Measurements from ENCODE around the gene ST8SIA4. TPM values are rescaled to one million over a fixed set of nuclear protein-coding genes. Genes with fewer than 3 reads are reported as not detected.

Gene ST8SIA4
- total RNA-seq, 1 donor from 2014 or later = 7.2 TPM

DNA sequence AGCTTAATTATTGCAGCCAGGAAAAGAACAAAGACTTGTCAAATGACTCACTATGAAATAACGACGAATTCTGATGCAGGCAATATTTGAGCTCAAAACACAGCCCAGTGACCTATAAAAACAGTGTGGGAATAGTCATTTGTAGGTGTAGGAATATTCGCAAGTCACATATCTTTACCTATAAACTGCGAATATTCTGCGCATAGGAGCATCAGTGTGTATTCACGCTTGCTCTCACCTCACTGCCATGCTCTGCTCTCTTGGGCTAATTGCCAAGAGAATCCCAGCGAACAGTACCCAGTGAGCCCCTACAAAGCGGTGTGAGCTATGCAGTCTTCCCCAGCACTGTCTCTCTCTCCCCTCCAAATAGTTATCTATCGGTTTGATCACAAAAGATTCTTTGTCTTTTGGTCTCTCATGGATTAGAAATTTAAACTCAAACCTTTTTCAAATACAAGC is 74.2 kb downstream of the ST8SIA4 start:
- DNase-seq (ENCODE audit: low read depth in 2 of 2) = peak in 1 of 2 donors; percentile 38

DNA sequence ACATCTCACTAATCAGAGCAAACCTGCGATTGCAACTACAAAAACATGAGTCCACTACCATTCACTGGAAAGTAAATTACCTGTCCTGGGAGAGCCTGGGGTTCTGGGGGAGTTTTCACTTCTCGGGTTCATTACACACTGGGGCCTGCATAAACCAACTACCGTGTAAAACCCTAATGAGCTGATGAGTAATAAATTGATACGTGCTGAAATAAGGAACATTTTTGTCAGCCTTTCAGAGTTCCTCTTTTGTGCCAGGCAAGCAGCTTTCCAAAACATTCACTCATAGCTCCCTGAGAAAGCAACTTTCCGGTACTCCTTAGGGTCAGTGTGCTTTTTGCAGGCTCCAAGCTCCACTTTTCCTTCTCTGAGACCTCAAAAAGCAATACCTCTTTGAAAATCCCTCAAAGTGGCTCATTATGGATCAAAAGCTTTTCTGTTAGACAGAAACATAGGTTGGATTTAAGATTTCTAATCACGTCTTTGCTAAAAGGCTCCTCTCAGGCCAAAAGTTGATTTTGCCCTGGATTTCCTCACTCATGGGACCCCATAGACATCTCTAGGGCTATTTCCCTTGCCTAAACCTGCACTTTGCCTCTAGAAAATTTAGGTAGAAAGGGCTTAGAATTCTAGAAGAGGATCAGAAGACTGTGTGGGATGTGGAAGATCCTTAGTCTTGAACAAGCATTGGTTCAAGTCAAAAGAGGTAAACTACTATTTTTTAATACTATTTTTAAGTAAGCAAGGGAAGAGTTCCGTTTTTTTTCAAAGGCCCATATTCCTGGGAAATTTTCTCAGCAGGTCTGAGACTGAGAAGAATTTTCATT is 74.8 kb downstream of the ST8SIA4 start:
- no peak for DNase-seq (ENCODE audit: low read depth in 2 of 2)

DNA sequence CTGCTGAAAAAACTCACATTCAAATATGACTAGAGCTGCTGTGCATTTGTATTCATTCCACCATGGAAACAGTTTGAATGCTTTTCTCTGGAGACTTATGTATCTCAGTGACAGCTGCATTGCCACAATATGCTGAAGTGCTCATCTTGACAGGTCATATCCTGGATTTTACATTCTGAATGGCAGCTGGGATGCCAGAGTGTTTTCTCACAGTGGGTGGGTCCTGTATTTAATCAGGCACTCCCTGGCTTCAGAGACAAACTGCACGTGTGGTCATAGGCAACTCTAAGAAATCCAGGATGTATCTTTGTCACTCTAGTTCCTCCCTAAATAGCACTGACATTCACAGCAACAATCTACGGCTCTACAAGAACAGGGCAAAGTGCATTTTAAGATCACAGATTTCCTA is 75.6 kb downstream of the ST8SIA4 start:
- DNase-seq (ENCODE audit: low read depth in 2 of 2) = peak; percentile 66 to 83

DNA sequence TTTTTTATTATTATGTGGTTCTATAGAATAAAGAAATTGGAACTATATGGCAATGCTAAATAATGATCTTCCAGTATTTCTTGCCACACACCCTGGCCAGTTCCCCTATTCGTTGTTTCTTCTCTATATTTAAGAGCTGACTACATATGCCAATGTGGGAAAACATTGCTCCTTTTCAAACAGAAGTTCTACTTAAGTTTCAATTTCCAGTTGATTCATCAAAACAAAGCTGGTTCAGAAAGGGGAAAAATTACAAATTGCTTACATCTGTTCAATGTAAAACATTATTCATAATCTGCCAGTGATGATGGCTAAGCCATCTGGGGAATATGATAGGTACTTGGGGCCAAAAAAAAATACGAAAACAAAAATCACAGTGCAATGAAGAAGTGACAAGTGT is 76.9 kb downstream of the ST8SIA4 start:
- DNase-seq (ENCODE audit: low read depth in 2 of 2) = no peak

DNA sequence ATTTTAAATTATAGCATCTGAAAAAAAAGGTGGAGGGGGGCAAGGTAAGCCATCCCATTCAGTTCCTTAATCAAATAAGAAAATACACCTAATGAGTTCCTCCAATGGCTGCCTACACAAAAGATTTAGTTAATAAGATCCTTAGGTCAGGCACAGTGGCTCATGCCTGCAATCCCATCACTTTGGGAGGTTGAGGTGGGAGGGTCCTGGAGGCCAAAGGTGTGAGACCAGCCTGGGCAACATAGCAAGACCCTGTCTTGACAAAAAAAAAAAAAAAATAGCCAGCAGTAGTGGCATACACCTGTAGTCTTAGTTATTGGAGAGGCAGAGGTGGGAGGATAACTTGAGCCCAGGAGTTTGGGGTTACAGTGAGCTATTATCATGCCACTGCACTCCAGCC is 78.4 kb downstream of the ST8SIA4 start:
- no peak for DNase-seq (ENCODE audit: low read depth in 2 of 2)

DNA sequence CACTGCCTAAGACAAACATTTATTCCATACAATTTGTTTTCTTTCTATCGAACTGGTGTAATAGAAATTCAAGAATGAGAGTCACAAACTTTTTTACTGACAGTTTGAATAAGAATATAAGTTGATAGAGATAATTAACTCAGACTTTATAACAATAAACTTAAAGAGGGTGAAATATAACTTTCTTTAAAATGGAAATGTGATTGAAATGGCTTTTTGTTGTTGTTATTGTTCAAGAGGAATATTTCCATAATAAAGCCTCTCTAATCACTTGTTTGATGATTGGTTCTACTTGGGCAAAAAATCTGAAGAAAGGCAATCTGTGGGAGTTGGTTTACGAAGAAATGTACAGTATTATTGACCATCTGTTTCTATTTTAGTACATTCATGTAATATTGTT is 79.3 kb downstream of the ST8SIA4 start:
- no peak for DNase-seq (ENCODE audit: low read depth in 2 of 2)

DNA sequence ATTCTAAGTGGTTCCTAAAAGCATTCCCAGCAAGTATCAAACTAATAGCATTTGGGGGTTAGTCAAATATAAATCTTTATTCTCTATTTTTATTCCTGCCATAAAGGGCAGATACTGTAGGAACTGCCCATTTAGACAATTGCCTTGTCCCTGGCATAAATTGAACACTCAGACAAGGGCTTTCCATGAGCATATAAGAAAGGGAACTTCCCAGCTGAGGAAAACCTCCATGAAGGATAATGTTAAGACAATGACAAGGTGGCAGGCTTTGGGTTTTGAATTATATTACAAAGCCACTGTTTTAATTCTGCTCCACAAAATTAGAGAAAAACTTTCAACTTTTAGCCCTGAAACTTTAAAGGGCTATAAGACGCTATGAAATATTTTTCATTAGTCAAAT is 81.3 kb downstream of the ST8SIA4 start:
- DNase-seq (ENCODE audit: low read depth in 2 of 2) = no peak

DNA sequence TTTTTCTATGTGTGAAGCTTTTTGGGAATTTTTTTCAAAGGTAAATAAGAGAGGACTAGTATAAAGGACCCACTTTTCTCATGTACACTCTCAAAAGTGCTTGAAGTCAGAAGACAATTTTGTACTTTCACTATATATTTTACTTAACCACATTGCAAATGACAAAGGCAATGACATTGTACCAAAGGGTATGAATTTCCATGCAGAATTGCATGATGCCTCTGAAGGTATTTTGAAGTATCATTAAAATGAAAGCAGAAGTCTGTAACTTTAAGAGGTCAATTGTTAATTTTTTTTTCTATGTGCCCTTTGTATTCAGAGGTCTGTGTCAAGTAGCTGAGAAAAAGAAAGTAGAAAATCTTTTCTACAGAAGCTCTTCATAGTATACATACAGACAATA is 84.7 kb downstream of the ST8SIA4 start:
- DNase-seq (ENCODE audit: low read depth in 2 of 2) = no peak

DNA sequence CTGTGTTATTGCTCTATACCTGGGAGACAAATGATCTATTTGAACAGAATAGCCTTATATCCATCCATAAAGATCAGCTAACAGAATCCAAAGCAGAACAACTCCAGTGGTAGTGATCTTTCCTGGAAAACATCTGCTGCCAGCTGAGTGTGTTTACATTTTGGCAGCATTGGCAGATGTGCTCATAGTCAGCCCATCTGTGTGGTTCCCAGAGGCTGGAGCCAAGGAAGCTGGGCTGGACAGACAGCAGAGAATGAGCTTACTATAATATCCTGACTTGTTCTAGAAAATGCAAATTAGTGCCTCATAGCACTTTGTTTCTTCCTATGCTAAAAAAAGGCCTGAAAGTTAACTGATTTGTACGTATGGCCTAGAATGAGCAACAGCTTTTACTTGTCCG is 99.7 kb downstream of the ST8SIA4 start:
- DNase-seq (ENCODE audit: low read depth in 2 of 2) = peak in 1 of 2 donors; percentile 3

DNA sequence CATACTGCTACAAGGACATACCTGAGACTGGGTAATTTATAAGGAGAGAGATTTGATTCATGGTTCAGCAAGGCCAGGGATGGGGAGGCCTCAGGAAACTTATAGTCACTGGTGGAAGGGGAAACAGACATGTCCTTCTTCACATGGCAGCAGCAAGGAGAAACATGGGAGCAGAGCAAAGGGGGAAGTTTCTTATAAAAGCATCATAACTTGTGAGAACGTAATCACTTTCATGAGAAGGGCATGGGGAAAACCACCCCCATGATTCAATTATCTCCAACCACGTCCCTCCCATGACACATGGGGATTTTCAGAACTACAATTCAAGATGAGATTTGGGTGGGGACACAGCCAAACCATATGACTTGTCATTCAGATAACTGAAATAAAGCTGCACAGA is 100.9 kb downstream of the ST8SIA4 start:
- DNase-seq (ENCODE audit: low read depth in 2 of 2) = no peak

DNA sequence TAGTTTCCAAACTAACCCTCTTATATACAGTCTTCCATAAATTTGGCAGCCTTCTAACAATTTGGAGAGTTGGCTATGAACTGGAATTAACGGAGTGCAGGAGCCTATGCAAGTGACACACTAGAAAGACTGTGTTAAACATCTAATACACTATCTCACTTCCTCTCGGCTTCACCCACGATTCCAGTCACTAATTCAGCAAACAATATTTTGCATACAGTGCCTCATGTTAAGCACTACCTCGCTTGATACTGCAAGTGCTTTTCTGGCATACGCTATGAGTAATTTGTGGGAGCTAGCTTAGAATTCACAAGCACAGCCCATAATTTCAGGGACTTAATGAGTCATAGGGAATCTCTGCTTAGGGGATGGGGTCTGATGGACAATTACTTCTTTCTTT is 102.5 kb downstream of the ST8SIA4 start:
- no peak for DNase-seq (ENCODE audit: low read depth in 2 of 2)

DNA sequence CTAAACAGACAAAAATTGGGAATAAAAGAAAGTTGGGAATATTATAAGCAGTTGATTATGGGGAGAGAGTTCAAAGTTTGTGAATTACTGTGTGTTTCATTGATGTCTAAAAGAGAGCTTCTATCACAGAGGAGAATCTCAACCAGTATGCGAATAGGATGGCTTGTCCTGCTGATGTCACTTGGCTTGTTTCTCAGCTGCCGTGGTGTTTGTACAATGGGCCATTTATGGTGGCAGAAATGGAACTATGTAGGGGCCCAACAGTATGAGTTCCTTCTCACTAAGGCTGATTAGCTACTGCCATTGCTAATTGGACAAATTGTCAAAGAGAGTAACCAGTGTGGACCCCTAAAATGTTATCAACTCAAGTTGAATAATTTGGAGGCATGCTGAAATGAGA is 103.9 kb downstream of the ST8SIA4 start:
- DNase-seq (ENCODE audit: low read depth in 2 of 2) = no peak

DNA sequence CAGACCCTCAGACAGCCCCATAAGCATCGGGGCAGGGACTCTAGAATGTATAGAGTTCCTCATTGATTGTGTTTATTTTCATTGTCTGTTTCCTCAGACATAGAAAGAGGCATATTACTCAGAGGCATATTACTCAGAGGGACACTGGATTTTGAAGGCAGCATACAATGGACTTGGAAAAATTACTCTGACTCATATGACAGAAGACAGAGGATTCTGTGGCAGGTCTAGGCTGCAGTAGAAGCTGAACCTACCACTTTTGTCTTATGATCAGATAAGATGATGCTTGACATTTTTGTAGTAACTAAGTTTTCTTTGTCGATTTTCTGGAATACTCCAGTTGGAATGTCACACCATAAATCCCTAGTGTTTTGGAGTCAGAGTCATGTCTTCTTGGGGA is 105.2 kb downstream of the ST8SIA4 start:
- peak in 1 of 2 donors; percentile 69 for DNase-seq (ENCODE audit: low read depth in 2 of 2)

DNA sequence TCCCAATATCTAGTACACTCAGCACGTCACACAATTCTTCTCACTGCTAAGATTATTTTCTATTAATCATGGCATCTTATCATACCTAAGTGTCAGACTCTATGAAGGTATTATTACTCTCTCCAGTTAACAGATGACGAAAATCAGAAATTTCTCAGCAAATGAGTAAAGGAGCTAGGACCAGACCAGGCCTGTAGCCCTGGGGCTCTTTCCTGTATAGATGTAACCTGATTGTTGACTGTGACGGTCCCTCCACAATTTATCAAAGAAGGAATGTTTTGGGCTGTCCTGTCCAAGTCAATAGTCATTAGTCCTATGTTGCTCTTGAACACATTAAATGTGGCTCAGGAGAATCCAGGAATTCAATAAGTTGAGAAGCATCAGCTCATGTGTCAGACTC is 106.2 kb downstream of the ST8SIA4 start:
- no peak for DNase-seq (ENCODE audit: low read depth in 2 of 2)

DNA sequence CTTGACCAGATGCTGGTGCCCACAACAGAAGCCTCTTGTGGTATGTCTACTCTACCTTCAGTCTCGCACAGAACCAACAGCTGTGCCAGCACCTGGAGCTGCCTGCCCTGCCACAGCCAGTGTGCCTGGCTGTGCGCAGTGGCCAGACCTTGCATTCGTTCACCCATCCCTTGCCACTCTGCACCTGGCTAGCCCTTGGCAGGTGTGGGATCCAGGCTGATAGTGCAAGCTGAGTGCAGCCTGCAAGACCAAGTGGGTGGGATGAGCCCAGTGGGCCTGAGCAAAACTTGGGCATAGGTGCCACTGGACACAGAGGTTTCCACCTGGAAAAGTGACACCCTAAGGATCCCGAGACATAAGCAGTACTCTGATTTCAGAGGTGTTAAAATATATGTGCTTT is 108.2 kb downstream of the ST8SIA4 start:
- DNase-seq (ENCODE audit: low read depth in 2 of 2) = no peak

DNA sequence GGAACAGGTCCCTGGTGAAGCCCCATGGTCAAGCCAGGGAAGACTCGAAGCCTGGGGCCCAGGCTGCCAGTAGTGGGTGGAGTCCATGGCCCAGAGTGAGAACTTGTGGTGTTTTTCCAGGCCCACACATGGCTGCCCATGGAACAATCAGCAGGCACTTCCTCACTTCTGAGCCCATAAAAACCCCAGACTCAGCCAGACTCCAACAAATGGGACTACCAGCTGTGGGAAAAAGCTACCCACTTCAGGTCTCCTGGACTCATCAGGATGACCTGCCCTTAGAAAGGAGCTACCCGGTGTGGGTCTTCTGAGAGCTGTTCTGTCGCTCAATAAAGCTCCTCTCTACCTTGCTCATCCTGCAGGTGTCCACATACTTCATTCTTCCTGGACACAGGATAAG is 108.9 kb downstream of the ST8SIA4 start:
- no peak for DNase-seq (ENCODE audit: low read depth in 2 of 2)

DNA sequence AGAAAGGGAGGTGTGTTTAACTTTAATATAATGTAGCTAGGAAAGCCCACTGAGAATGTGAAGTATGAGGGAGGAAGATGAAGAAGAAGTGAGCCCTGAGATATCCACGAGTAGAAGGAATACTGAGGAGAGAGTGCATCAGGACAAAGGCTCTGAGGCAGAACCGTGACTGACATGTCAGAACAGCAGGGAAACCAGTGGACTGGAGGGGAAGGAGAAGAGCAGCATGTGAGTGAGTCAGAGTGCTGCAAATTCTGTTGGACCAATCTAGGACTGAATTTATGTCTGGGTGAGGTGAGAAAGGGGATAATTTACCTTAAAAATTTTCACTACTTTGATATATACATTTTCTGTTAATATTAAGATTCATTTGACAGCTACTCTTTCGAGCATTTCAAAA is 110.3 kb downstream of the ST8SIA4 start:
- DNase-seq (ENCODE audit: low read depth in 2 of 2) = no peak

DNA sequence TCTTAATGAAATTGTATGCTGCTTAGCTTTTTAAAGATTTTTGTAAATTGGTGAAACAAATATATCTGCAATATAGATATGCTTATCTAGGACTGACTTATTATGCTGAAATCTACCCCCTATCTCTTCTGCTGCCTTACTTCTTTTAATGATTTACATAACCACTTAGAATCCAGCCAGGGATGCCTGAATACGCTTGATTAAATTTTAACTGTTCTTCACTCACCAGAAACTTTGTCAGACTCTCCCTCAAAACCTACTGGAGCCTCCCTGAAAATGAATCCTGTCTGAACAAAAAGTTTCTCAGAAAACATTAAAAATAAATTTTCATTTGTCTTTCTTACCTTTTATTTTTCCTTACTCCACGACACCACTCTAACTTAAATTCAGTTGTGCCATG is 111.7 kb downstream of the ST8SIA4 start:
- DNase-seq (ENCODE audit: low read depth in 2 of 2) = no peak

DNA sequence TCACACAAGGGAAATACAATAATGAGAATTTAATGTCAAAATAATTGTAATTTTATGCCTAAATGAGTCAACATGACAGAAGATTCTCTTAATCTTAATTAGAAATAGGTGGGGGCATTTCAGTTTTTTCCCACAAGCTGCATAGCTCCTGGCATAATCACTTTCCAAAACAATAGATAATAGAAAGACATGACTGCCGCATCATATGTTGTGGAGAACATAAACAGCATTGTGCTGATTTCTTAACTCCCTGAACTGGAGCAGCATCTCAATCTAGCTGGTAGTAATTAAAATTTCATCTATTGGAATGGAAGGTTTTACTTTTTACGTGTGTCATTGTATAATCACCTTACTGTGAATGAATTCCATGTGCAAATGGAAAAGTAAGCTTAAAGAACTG is 112.1 kb downstream of the ST8SIA4 start:
- no peak for DNase-seq (ENCODE audit: low read depth in 2 of 2)

DNA sequence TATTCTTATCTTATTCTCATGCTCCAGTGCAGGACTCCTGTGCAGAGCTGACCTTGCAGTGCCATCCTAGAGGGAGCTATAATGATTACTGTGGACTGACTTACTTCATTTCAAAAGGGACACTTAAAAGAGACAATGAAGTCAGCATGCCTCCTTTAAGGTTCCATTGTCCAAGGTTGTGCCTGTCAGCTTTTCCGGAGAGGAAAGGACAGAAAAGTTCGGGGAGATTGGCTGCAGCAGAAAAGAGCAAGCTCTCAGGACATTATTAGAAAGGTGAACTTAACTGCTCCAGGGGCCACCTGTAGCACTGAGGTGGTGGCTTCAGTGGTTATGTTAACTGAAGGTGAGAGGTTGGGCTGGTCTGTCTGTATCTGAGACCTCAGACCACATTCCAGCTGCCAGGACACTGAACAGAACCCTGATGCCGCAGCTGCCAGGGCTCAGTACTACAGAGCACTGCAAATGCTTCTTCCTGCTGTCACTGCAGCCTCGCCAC is 112.9 kb downstream of the ST8SIA4 start:
- peak in 1 of 2 donors; percentile 8 for DNase-seq (ENCODE audit: low read depth in 2 of 2)

DNA sequence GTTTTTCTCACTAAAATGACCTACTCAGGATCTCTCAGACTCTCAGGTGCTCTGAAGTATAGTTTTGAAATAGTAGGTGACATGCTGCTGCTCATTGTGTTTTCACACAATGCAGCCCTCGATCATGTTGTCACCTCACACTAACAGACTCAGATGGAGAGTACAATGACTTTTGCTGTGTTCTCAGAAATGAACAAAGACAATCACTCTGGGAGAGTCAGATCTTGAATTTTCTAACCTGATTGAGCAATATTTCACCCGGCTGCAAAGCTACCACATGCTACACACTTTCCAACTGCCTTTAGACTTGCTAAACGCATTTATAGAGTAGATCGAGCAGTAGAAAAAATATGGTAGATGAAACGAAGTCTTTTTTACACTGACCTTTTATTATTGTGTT is 113.4 kb downstream of the ST8SIA4 start:
- DNase-seq (ENCODE audit: low read depth in 2 of 2) = no peak

DNA sequence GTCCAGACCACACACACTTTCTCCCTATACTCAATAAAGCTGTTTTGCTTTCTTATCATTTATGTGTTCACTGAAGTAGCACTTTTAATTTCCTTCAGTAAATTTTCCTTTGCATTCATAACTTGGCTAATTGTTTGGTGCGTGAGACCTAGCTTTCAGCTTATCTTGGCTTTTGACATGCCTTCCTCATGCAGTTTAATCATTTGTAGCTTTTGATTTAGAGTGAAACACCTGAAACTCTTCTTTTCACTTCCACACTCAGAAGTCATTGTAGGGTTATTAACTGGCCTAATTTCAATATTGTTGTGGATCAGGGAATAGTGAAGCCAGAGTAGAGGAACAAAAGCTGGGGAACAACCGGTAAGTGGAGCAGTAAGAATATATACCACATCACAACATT is 114.7 kb downstream of the ST8SIA4 start:
- DNase-seq (ENCODE audit: low read depth in 2 of 2) = no peak

DNA sequence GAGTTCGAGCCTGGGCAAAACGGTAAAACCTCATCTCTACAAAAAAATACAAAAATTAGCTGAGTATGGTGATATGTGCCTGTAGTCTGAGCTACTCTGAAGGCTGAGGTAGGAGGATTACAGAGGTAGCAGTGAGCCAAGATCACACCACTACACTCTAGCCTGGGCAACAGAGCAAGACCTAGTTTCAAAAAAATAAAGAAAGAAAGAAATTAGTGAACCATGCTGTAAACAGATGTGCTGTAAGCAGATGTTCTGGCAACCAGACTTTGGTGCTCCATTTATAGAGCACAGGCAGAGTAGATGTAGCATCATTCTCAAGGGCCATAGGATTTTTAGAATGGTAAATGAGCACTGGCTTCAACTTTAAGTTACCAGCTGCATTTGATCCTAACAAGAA is 115.4 kb downstream of the ST8SIA4 start:
- no peak for DNase-seq (ENCODE audit: low read depth in 2 of 2)

All from dermis microvascular lymphatic vessel endothelial cell (primary cell).